ENCODE results near the gene P3R3URF. TPM values are rescaled to one million over a fixed set of nuclear protein-coding genes. Genes with fewer than 3 reads are reported as not detected.
A peak's percentile ranks its signal among the peaks of the same experiment; 100 is the strongest.

Gene P3R3URF
- total RNA-seq, 1 donor from 2014 or later = not detected

- no peak for DNase-seq (ENCODE audit: low read depth)
- Histone ChIP-seq H3K27me3 (ENCODE audit: control insufficient read depth, insufficient read depth, low read length) (no peaks in the 10 kb centered on the region), H3K36me3 (ENCODE audit: control insufficient read depth, insufficient read depth, low read length) (no peaks in the 10 kb centered on the region), H3K4me3 (ENCODE audit: low read depth, low read length) (no peak overlapping the region)
- TF ChIP-seq, protein P1, sequence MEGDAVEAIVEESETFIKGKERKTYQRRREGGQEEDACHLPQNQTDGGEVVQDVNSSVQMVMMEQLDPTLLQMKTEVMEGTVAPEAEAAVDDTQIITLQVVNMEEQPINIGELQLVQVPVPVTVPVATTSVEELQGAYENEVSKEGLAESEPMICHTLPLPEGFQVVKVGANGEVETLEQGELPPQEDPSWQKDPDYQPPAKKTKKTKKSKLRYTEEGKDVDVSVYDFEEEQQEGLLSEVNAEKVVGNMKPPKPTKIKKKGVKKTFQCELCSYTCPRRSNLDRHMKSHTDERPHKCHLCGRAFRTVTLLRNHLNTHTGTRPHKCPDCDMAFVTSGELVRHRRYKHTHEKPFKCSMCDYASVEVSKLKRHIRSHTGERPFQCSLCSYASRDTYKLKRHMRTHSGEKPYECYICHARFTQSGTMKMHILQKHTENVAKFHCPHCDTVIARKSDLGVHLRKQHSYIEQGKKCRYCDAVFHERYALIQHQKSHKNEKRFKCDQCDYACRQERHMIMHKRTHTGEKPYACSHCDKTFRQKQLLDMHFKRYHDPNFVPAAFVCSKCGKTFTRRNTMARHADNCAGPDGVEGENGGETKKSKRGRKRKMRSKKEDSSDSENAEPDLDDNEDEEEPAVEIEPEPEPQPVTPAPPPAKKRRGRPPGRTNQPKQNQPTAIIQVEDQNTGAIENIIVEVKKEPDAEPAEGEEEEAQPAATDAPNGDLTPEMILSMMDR (IDR thresholded peaks at IDR 0.05; ENCODE audit: insufficient read depth, low read length, poor library complexity, severe bottlenecking) = no peak
These were observed 5.3 kb upstream of the P3R3URF start for GRCh38 chr1:46181343-46182260.

DNA sequence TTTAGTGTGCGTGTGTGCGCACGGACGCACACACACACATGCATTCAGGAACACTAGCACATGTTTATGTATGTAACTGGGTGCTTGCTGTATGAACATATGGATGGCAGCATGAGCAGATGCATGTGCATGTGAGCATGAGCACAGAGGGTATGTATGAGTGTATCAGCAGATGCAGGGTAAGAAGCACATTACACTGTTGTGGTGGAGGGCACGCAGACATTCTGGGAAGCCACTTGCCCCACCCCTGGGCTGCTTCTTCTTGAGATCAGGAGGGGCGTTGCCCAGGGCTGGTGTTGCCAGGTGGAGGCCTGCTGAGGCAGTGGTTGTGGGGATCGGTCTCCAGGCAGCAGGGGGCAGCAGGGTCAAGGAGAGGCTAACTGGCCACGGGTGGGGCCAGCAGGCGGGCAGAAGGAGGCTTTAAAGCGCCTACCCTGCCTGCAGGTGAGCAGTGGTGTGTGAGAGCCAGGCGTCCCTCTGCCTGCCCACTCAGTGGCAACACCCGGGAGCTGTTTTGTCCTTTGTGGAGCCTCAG is 3.9 kb upstream of the P3R3URF start:
- DNase-seq (ENCODE audit: low read depth) = no peak
- Histone ChIP-seq H3K27me3 (ENCODE audit: control insufficient read depth, insufficient read depth, low read length) (no peaks in the 10 kb centered on the region), H3K36me3 (ENCODE audit: control insufficient read depth, insufficient read depth, low read length) (no peaks in the 10 kb centered on the region), H3K4me3 (ENCODE audit: low read depth, low read length) (no peak overlapping the region)
- TF ChIP-seq, protein P1 (IDR thresholded peaks at IDR 0.05; ENCODE audit: insufficient read depth, low read length, poor library complexity, severe bottlenecking) = no peak

DNA sequence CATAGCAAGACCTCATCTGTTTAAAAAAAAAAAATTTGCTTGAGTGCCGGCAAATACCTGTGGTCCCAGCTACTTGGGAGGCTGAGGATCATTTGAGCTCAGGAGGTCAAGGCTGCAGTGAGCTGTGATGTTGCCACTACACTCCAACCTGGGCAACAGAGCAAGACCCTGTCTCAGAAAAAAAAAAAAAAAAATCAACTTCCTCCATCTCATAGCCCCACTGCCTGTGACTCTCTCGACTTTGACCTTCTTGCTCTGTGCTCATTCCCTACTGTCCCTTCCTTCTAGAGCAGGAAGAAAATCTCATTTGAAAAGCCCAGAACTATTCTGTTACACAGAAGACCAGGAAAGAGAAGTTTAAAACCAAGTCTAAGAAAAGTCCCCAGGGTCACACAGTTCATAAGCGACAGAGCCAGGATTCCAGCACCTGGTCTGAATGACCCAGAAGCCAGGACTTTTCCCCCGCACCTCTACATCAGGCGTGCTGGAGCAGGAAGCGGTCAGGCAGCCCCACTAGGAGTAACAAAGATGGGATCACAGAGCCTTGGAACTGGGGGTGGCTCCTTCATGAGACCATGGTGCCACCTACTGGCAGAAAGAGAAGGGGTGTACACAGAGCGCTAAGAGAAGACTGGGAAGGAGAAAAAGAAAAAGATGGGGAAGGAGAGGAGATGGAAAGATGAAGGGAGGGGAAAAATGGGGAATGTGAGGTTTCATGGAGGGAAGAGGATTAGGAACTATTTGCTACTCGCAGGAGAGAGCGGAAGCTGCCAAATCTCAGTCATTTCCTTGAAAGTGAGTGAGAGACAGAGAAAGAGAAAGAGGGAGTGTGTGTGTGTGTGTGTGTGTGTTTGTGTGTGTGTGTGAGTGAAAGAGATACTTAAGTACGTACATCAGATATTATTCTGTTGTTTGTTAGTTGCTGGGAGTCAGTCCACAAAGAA is 3.1 kb upstream of the P3R3URF start:
- TF ChIP-seq, protein P1 (IDR thresholded peaks at IDR 0.05; ENCODE audit: insufficient read depth, low read length, poor library complexity, severe bottlenecking) = peak; percentile 93
- DNase-seq (ENCODE audit: low read depth) = no peak
- H3K36me3 ChIP-seq (ENCODE audit: control insufficient read depth, insufficient read depth, low read length) = no peaks in the 10 kb centered on the region
- no peaks in the 10 kb centered on the region for H3K27me3 ChIP-seq (ENCODE audit: control insufficient read depth, insufficient read depth, low read length)
- no peak overlapping the region for H3K4me3 ChIP-seq (ENCODE audit: low read depth, low read length)

DNA sequence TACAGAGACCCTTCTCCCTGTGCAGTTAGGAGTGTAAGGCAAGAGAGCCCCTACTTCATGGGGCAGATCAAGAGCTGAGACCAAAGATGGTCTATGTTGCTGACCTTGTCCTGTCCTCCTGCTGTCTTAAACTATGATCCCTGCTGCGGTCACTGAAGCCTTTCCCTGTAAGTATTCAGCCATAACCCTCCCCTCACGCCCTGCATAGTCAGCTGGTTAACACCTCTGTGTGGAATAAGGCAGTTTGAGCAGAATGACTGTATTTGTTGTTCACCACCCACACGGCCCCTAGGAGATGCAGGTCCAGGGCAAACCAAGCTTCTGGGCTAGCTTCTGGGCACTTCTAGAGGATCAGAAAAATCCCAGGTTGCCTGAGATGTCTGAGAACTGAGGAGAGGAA is 1.0 kb downstream of the P3R3URF start:
- DNase-seq (ENCODE audit: low read depth) = no peak
- Histone ChIP-seq H3K27me3 (ENCODE audit: control insufficient read depth, insufficient read depth, low read length) (no peaks in the 10 kb centered on the region), H3K4me3 (ENCODE audit: low read depth, low read length) (no peak overlapping the region), H3K36me3 (ENCODE audit: control insufficient read depth, insufficient read depth, low read length) (no peaks in the 10 kb centered on the region)
- TF ChIP-seq, protein P1 (IDR thresholded peaks at IDR 0.05; ENCODE audit: insufficient read depth, low read length, poor library complexity, severe bottlenecking) = no peak

DNA sequence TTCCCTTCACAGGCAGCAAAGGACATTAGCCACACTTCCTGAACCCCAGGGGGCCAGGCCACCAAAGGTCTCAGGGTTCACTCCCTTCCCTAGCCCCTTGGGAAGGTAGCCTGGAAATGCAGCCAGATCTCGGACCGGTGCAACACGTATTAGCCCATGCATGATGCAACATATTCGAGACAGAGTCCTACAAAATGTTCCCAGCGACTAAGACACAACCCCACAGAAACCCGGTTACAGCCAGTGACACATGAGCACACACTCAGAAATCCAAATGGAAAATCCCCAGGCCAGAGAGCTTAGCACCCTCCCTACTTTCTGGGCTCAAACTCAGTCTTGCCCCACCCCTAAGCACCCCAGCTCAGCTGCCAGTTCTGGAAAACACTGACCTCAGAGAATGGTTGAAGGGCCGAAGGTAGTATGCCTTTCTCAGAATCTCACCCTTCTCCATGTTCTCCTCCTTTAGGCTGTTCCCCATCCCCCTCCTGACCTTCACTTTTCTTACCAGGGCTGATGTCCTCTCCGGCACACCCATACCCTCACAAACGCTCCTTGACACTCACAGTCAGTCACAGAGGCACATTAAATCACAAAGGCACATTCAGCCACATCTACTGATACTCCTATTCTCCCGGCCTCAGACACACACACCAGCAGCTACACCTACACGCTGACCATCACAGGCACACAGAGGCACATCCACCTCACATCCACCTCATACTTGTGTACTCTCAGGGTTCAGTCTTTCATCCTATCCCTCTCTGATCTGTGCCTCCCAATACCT is 1.6 kb downstream of the P3R3URF start, which contains the start of gene TSPAN1:
TSS of gene TSPAN1 (plus strand) at position 640 of the 784 bp plus-strand sequence. CDS start 6,021 bp downstream, outside the sequence.
- no peak for DNase-seq (ENCODE audit: low read depth)
- TF ChIP-seq, protein P1 (IDR thresholded peaks at IDR 0.05; ENCODE audit: insufficient read depth, low read length, poor library complexity, severe bottlenecking) = no peak
- no peaks in the 10 kb centered on the region for H3K27me3 ChIP-seq (ENCODE audit: control insufficient read depth, insufficient read depth, low read length)
- no peaks in the 10 kb centered on the region for H3K36me3 ChIP-seq (ENCODE audit: control insufficient read depth, insufficient read depth, low read length)
- H3K4me3 ChIP-seq (ENCODE audit: low read depth, low read length) = no peak within 1 kb of the TSS

All from kidney epithelial cell (primary cell).